Measurements from ENCODE around the gene APC.

APC gene

GRCh38 chr5:112895682-112896081 lies 158.0 kb downstream of the APC start:
- TF ChIP-seq PKNOX1 (IDR thresholded peaks at IDR 0.05) (no peak), FOXA1 (IDR thresholded peaks at IDR 0.05) (no peak), SUZ12 (IDR thresholded peaks at IDR 0.05) (no peak), HDGF (IDR thresholded peaks at IDR 0.05; ENCODE audit: borderline replicate concordance) (no peak), BHLHE40 (IDR thresholded peaks at IDR 0.05; ENCODE audit: borderline replicate concordance) (no peak), ZNF384 (IDR thresholded peaks at IDR 0.05) (no peak), CTBP1 (IDR thresholded peaks at IDR 0.05; ENCODE audit: borderline replicate concordance) (no peak), SP1 (IDR thresholded peaks at IDR 0.05) (no peak), LEF1 (IDR thresholded peaks at IDR 0.05; ENCODE audit: borderline replicate concordance) (no peak), ELF4 (IDR thresholded peaks at IDR 0.05) (no peak), NFRKB (IDR thresholded peaks at IDR 0.05) (no peak), ARNT (IDR thresholded peaks at IDR 0.05) (no peak), TARDBP (IDR thresholded peaks at IDR 0.05) (no peak), L3MBTL2 (conservative IDR thresholded peaks at IDR 0.05) (no peak), FOXK2 (IDR thresholded peaks at IDR 0.05) (no peak), FOXM1 (IDR thresholded peaks at IDR 0.05; ENCODE audit: borderline replicate concordance) (no peak)
- POLR2A ChIA-PET, result no interaction called here
- DNase-seq (ENCODE audit: extremely low spot score), result no peak
- CTCF ChIA-PET, result interaction anchor here (1.1 kb wide), 1 partner anchor 26 kb away, joined by 4 read pairs; the partner anchor contains the start of gene REEP5

Data from HEK293T (cell line).